Ovary (tissue), 9 donors: ENCODE results near the gene DHRS2. TPM values are rescaled to one million over a fixed set of nuclear protein-coding genes. Genes with fewer than 3 reads are reported as not detected.

Source experiments
- DNase-seq, 5 donors: peaks; one replicate each; pipeline ENCODE4 v3.0.0-alpha.2; 2019 to 2020
- H3K27ac ChIP-seq, 2 donors: fragments of 200-600 bp; one replicate each; pipeline versions ENCODE4 v1.5.1 to v1.8.0; 2019 to 2022
- H3K27me3 ChIP-seq: fragments of 200-600 bp; one replicate; pipeline ENCODE4 v1.8.0; 2022
- H3K36me3 ChIP-seq: fragments of 200-600 bp; sonication (generic); one replicate; pipeline ENCODE4 v1.5.1; 2019
- H3K4me1 ChIP-seq: one replicate; pipeline ENCODE4 v1.8.1; 2013; ENCODE audit warnings: mild to moderate bottlenecking, moderate library complexity; ENCODE audit not compliant: insufficient read depth
- H3K4me3 ChIP-seq: fragments of 200-600 bp; sonication (generic); one replicate; pipeline ENCODE4 v1.5.1; 2017
- H3K9me3 ChIP-seq, 2 donors: fragments of 200-600 bp in 1 of 2; sonication (generic) in 1 of 2; one replicate each; pipeline versions ENCODE4 v1.5.1 to v1.8.1; 2013 to 2019; ENCODE audit warnings: mild to moderate bottlenecking in 1 of 2, moderate library complexity in 1 of 2
- EP300 ChIP-seq: sonication (generic); formaldehyde crosslinking; IDR thresholded peaks from one replicate; pipeline ENCODE4 v1.6.1; 2017; ENCODE audit warnings: antibody characterized with exemption
- POLR2A ChIP-seq: fragments of 450-650 bp; IDR thresholded peaks from one replicate; pipeline ENCODE4 v1.6.1; 2017; ENCODE audit warnings: antibody characterized with exemption, mild to moderate bottlenecking, moderate library complexity
- WGBS, 3 donors: extraction: QIAGEN DNeasy Blood & Tissue Kit in 1 of 3; methylation state at CpG; one replicate each; pipeline versions ENCODE4 v1.1.5 to v1.1.7; 2013 to 2017; 5-methylcytosine and 5-hydroxymethylcytosine counted together
- intact Hi-C, 4 donors: fragments of 100-400 bp; cut with DNase I; formaldehyde crosslinking; loops; one replicate each; pipeline versions ENCODE4 v1.11.0 to v1.15.1; 2022 to 2023
- polyA plus RNA-seq, 2 donors: library from polyadenylated mRNA; stranded (reverse); fragments of 200-250 nt in 1 of 2; fragments of 350-450 nt in 1 of 2; fragmentation: Illumina TruSeq in 1 of 2; extraction: RNeasy Lipid Tissue Mini Kit (QIAGEN cat#74804) in 1 of 2; gene quantifications; one replicate each; pipeline ENCODE4 v1.2.3, GENCODE V29; 2013 to 2014
- total RNA-seq, 7 donors: library from RNA; depleted of rRNA in 2 of 7; stranded (reverse); fragments of >200 nt in 2 of 7; fragmentation: NEBNext Ultra II Directional in 3 of 7; extraction: Animal tissue kit (Norgen Biotek cat#: 25700) in 3 of 7; gene quantifications; one replicate each; pipeline versions ENCODE4 v1.1.0 to v1.2.4, GENCODE V29; 2016 to 2023
- TF ChIP-seq, protein P1 (sequence below), 3 donors: fragments of 450-650 bp in 2 of 3; fragments of 200-600 bp in 1 of 3; IDR thresholded peaks; one replicate each; pipeline versions ENCODE4 v1.5.1 to v1.8.0; 2016 to 2022; ENCODE audit warnings: antibody characterized with exemption in 3 of 3, mild to moderate bottlenecking in 1 of 3
- donor health status: DM: no; HTN: no; CAD: no; lungs with moderate emphysema.
- donor health status: DM: no; HTN: no; CAD: no.
- donor health status: Bipolar disorder and iron deficiency.
- donor health status: DM: yes; HTN: yes; CAD: no.
- donor health status: DM: no; HTN: no; CAD: no.
- donor health status: DM: yes; HTN: yes; CAD: no.

The DHRS2 gene
- total and polyA plus RNA-seq, 9 donors = 1.6 to 46.6 (median 14.9) TPM

DNA sequence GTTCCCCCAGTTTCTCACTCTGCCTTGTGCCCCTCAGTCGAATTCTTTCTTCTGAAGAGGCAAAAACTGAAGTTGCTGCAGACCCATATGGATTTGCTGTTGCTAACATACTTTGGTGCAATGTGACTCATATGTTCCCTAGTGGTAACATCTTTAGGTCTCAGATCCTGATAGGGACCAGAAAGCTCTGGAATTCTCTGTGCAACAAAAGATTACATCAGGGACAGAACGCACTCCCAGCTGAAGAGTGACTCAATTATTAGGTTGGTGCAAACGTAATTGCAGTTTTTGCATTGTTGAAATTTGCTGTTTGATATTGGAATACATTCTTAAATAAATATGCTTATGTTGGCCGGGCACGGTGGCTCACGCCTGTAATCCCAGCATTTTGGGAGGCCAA is 8.2 kb upstream of the DHRS2 start:
- Histone ChIP-seq H3K4me3 (no peak overlapping the region), H3K36me3 (no peaks in the 10 kb centered on the region), H3K27ac (no peak overlapping the region), H3K4me1 (peaks cover 9% of the 10 kb centered on the region), H3K27me3 (no peaks in the 10 kb centered on the region), H3K9me3 (no peaks in the 10 kb centered on the region)
- WGBS, 3 donors = 84 to 88% (median 85%) methylated on average over 6 of the region's 6 CpGs
- intact Hi-C loops = no loop called here
- no peak for DNase-seq
- TF ChIP-seq EP300 (no peak), POLR2A (no peak)
- TF ChIP-seq, protein P1, sequence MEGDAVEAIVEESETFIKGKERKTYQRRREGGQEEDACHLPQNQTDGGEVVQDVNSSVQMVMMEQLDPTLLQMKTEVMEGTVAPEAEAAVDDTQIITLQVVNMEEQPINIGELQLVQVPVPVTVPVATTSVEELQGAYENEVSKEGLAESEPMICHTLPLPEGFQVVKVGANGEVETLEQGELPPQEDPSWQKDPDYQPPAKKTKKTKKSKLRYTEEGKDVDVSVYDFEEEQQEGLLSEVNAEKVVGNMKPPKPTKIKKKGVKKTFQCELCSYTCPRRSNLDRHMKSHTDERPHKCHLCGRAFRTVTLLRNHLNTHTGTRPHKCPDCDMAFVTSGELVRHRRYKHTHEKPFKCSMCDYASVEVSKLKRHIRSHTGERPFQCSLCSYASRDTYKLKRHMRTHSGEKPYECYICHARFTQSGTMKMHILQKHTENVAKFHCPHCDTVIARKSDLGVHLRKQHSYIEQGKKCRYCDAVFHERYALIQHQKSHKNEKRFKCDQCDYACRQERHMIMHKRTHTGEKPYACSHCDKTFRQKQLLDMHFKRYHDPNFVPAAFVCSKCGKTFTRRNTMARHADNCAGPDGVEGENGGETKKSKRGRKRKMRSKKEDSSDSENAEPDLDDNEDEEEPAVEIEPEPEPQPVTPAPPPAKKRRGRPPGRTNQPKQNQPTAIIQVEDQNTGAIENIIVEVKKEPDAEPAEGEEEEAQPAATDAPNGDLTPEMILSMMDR (IDR thresholded peaks at IDR 0.05) = no peak

DNA sequence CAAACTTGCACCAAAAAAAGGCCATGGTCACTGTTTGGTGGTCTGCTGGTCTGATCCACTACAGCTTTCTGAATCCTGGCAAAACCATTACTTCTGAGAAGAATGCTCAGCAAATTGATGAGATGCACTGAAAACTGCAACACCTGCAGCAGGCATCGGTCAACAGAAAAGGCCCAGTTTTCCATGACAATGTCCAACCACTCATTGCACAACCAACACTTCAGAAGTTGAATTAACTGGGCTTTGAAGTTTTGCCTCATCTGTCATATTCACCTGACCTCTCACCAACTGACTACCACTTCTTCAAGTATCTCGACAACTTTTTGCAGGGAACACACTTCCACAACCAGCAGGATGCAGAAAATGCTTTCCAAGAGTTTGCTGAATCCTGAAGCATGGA is 7.0 kb upstream of the DHRS2 start:
- 14 to 21% (median 18%) methylated on average over 2 of the region's 2 CpGs for WGBS, 3 donors
- intact Hi-C loops = no loop called here

DNA sequence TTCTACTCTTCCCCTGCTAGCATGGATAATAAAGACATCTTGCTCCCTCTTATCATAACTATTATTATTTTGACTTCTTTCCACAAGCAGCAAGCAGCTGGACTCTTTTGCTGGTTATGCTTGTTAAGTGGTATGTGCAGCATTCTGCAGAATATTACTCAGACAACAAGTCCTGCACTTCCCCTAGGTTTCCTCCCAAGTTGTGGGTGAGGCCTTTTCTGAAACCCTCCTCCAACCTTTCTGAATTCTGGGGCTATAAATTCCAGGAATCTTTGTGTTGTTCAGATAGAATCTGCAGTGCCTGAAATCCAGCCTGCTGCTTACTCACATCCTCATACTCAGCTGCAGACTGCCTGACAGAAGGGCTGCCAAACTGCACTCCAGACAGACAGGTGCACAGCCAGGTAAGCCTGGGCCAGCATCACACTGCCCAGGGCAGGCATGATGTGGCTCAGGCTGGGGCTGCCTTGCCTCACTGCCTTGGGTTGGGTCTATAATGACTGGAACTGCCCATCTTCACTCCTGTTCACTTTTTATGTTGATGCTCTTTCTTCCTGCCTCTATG is 6.2 kb upstream of the DHRS2 start:
- no peak for DNase-seq
- intact Hi-C loops = loop anchor here in 3 of 4 donors (2.0 to 10.0 kb wide), 4 partner anchors 65 to 301 kb away; no protein-coding TSS in a partner anchor

More for the DNA sequence above, 7.0 kb upstream of the DHRS2 start:
- H3K27ac ChIP-seq = no peak overlapping the region
- no peaks in the 10 kb centered on the region for H3K9me3 ChIP-seq
- no peaks in the 10 kb centered on the region for H3K36me3 ChIP-seq
- no peak overlapping the region for H3K4me3 ChIP-seq
- no peaks in the 10 kb centered on the region for H3K27me3 ChIP-seq
- H3K4me1 ChIP-seq = peaks cover 11% of the 10 kb centered on the region
- TF ChIP-seq EP300 = no peak
- TF ChIP-seq, protein P1 (IDR thresholded peaks at IDR 0.05) = no peak
- TF ChIP-seq POLR2A = no peak
- DNase-seq = no peak

DNA sequence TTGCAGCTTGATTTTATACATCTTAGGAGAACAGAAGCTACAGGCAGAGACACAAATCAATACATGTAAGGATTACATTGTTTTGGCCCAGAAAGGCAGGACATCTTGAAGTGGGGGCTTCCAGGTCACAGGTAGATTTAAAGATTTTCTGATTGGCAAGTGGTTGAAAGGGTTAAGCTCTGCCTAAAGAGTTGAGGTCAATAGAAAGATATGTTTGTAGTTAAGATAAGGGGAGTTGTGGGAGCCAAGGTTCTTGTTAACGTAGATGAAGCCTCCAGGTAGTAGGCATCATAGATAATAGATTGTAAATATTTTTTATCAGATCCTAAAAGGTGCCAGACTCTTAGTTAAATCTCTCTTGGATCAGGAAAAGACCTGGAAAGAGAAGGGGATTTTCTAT is 5.5 kb upstream of the DHRS2 start:
- H3K27me3 ChIP-seq = no peaks in the 10 kb centered on the region
- H3K9me3 ChIP-seq = no peaks in the 10 kb centered on the region
- intact Hi-C loops = loop anchor here in 3 of 4 donors (2.0 to 10.0 kb wide), 4 partner anchors 64 to 300 kb away; no protein-coding TSS in a partner anchor
- H3K36me3 ChIP-seq = no peaks in the 10 kb centered on the region
- no peak overlapping the region for H3K4me3 ChIP-seq
- 16 to 37% (median 20%) methylated on average over 1 of the region's 1 CpG for WGBS, 3 donors
- peaks cover 14% of the 10 kb centered on the region for H3K4me1 ChIP-seq
- H3K27ac ChIP-seq = peak overlapping the region in 1 of 2 donors; percentile 72
- TF ChIP-seq, protein P1 (IDR thresholded peaks at IDR 0.05) = no peak
- TF ChIP-seq EP300 (no peak), POLR2A (no peak)
- no peak for DNase-seq

More for the DNA sequence above, 6.2 kb upstream of the DHRS2 start:
- H3K9me3 ChIP-seq = no peaks in the 10 kb centered on the region
- peaks cover 11% of the 10 kb centered on the region for H3K4me1 ChIP-seq
- H3K27ac ChIP-seq = peak overlapping the region in 1 of 2 donors; percentile 72
- no peak overlapping the region for H3K4me3 ChIP-seq
- H3K27me3 ChIP-seq = no peaks in the 10 kb centered on the region
- TF ChIP-seq POLR2A (no peak), EP300 (no peak)
- TF ChIP-seq, protein P1 (IDR thresholded peaks at IDR 0.05) = no peak
- H3K36me3 ChIP-seq = no peaks in the 10 kb centered on the region
